Transverse colon (tissue), 4 donors: ENCODE measurements around the gene WDR27. TPM values are rescaled to one million over a fixed set of nuclear protein-coding genes. Genes with fewer than 3 reads are reported as not detected.

Experiments used
- DNase-seq: peaks from one replicate; pipeline ENCODE4 v3.0.0-alpha.2; 2019
- H3K27ac ChIP-seq, 4 donors: fragments of 200-600 bp; sonication (generic); 2 replicates each; pipeline ENCODE4 v1.5.1; 2016 to 2018; ENCODE audit warnings: inconsistent platforms in 4 of 4
- H3K27me3 ChIP-seq: fragments of 200-600 bp; sonication (generic); 2 replicates; pipeline ENCODE4 v1.5.1; 2017; ENCODE audit warnings: inconsistent platforms
- H3K36me3 ChIP-seq, 4 donors: fragments of 200-600 bp; sonication (generic); 2 replicates each; pipeline ENCODE4 v1.5.1; 2017 to 2019; ENCODE audit warnings: inconsistent platforms in 4 of 4
- H3K4me1 ChIP-seq, 4 donors: fragments of 200-600 bp; sonication (generic); 2 replicates each; pipeline ENCODE4 v1.5.1; 2017 to 2020; ENCODE audit warnings: inconsistent platforms in 4 of 4
- H3K4me3 ChIP-seq, 4 donors: fragments of 200-600 bp; sonication (generic); 1 replicate in 1 of 4; 2 replicates in 3 of 4; pipeline versions ENCODE4 v1.5.1 to v1.6.1; 2017 to 2019; ENCODE audit warnings: inconsistent platforms in 4 of 4
- H3K9me3 ChIP-seq, 2 donors: fragments of 200-600 bp; sonication (generic); 2 replicates each; pipeline ENCODE4 v1.5.1; 2017 to 2019; ENCODE audit warnings: inconsistent platforms in 2 of 2
- EP300 ChIP-seq: sonication (generic); formaldehyde crosslinking; IDR thresholded peaks from one replicate; pipeline ENCODE4 v1.6.1; 2017; ENCODE audit warnings: antibody characterized with exemption, low read depth
- POLR2A ChIP-seq: fragments of 450-650 bp; IDR thresholded peaks from one replicate; pipeline ENCODE4 v1.6.1; 2016; ENCODE audit warnings: antibody characterized with exemption, mild to moderate bottlenecking, moderate library complexity
- POLR2AphosphoS5 ChIP-seq, 3 donors: sonication (generic); formaldehyde crosslinking; IDR thresholded peaks; one replicate each; pipeline ENCODE4 v1.6.1; 2016; ENCODE audit warnings: antibody characterized with exemption in 3 of 3
- WGBS, 2 donors: methylation state at CpG; one replicate each; pipeline ENCODE4 v1.1.5; 2018; ENCODE audit warnings: low coverage in 1 of 2; 5-methylcytosine and 5-hydroxymethylcytosine counted together
- in situ Hi-C, 4 donors: fragments of 200-750 bp; cut with MboI; loops; one replicate each; pipeline versions ENCODE4 v1.15.0 to v1.15.1; 2017; ENCODE audit warnings: low sequenced_read_pairs in 3 of 4, low pct_ligation_motif_present in 1 of 4, low pct_unique_long_range_greater_than_20kb in 1 of 4
- intact Hi-C: fragments of 100-400 bp; cut with DNase I; formaldehyde crosslinking; loops from one replicate; pipeline ENCODE4 v1.15.1; 2023; ENCODE audit warnings: low total_unique reads
- total RNA-seq, 4 donors: library from RNA; depleted of rRNA; stranded (reverse); fragments of >200 nt; gene quantifications; one replicate each; pipeline ENCODE4 v1.1.0, GENCODE V29; 2016
- TF ChIP-seq, protein P1 (sequence below), 5 experiments: fragments of 200-600 bp in 3 of 5; fragments of 450-650 bp in 2 of 5; sonication (generic) in 3 of 5; IDR thresholded peaks; 1 replicate in 2 of 5; 2 replicates in 3 of 5; pipeline ENCODE4 v1.5.1; 2016 to 2017; ENCODE audit warnings: antibody characterized with exemption in 5 of 5, inconsistent platforms in 3 of 5, mild to moderate bottlenecking in 2 of 5, moderate library complexity in 1 of 5

WDR27 gene
- total RNA-seq, 4 donors from 2014 or later: 44.9 to 75.0 (median 57.0) TPM

DNA sequence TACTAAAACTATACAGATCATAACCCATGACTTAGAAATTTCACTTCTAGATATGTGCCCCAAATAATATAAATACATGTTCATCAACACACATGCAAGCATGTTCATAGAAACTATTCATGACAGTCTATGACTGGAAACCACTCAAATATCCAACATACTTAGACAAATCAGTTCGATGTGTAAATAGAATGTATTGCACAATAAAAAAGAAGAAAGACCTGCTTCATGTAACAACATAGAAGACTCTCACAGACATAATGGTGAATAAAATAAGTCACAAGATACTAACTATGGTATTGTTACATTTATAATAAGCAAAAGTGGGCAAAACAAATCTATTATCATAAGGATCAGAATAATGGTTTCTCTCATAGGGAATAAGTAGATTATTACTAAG lies 284.7 kb downstream of the WDR27 start:
- H3K4me1 ChIP-seq: no peaks in the 10 kb centered on the region
- in situ Hi-C loops: no loop called here
- intact Hi-C loops: no loop called here
- H3K27ac ChIP-seq: no peak overlapping the region
- no peaks in the 10 kb centered on the region for H3K36me3 ChIP-seq
- TF ChIP-seq POLR2A (no peak), POLR2AphosphoS5 (IDR thresholded peaks at IDR 0.05) (no peak), EP300 (no peak)
- TF ChIP-seq, protein P1, sequence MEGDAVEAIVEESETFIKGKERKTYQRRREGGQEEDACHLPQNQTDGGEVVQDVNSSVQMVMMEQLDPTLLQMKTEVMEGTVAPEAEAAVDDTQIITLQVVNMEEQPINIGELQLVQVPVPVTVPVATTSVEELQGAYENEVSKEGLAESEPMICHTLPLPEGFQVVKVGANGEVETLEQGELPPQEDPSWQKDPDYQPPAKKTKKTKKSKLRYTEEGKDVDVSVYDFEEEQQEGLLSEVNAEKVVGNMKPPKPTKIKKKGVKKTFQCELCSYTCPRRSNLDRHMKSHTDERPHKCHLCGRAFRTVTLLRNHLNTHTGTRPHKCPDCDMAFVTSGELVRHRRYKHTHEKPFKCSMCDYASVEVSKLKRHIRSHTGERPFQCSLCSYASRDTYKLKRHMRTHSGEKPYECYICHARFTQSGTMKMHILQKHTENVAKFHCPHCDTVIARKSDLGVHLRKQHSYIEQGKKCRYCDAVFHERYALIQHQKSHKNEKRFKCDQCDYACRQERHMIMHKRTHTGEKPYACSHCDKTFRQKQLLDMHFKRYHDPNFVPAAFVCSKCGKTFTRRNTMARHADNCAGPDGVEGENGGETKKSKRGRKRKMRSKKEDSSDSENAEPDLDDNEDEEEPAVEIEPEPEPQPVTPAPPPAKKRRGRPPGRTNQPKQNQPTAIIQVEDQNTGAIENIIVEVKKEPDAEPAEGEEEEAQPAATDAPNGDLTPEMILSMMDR (IDR thresholded peaks at IDR 0.05): no peak
- DNase-seq: no peak
- H3K27me3 ChIP-seq: no peaks in the 10 kb centered on the region
- 77 to 85% methylated on average over 1 of the region's 1 CpG for WGBS, 2 donors
- H3K9me3 ChIP-seq: peaks cover 15 to 16% of the 10 kb centered on the region in 2 donors
- H3K4me3 ChIP-seq: no peak overlapping the region

DNA sequence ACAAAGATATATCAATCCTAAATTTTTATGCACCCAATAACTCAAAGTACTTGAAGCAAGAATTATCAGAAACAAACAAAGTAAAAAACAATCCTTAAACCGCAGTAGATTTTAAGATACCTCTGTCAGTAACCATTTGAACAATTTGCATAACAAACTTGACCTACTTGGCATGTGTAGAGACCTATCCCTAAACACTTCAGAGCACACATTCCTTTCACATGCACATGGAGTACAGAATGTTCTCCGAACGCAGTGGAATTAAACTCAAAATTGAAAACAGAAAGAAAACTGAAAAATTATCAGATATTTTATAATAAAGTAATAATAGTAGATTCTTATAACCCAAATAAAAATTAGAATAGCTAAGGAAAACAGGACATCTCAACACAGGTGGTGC lies 285.6 kb downstream of the WDR27 start:
- WGBS, 2 donors: 76 to 87% methylated on average over 3 of the region's 3 CpGs
- H3K27ac ChIP-seq: no peak overlapping the region

DNA sequence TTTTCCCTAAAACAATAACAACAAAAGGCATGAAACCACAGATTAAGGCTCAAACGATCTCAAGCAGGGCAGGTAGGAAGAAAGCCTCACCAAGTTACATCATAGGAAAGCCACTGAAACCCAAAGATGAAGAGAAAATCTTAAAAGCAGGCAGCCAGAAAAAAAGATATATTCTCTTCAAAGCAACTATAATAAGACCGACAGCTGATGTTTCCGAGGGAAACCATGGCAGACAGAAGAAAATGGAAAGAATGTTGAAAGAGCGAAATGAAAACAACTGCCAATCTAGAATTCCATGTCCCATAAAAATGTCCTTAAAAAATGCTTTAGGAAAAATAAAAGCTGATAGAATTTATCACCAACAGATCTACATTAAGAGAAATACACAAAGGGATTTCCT lies 286.6 kb downstream of the WDR27 start:
- no peak for DNase-seq
- Histone ChIP-seq H3K9me3 (peaks cover 15 to 16% of the 10 kb centered on the region in 2 donors), H3K27me3 (no peaks in the 10 kb centered on the region), H3K36me3 (no peaks in the 10 kb centered on the region), H3K4me3 (no peak overlapping the region), H3K4me1 (no peaks in the 10 kb centered on the region), H3K27ac (no peak overlapping the region)
- intact Hi-C loops: no loop called here
- in situ Hi-C loops: no loop called here
- no peak for TF ChIP-seq POLR2A
- TF ChIP-seq, protein P1 (IDR thresholded peaks at IDR 0.05): no peak
- no peak for TF ChIP-seq POLR2AphosphoS5 (IDR thresholded peaks at IDR 0.05)
- TF ChIP-seq EP300: no peak
- 85 to 95% methylated on average over 4 of the region's 4 CpGs for WGBS, 2 donors

More for the DNA sequence above, 285.6 kb downstream of the WDR27 start:
- Histone ChIP-seq H3K9me3 (peaks cover 15 to 16% of the 10 kb centered on the region in 2 donors), H3K4me1 (no peaks in the 10 kb centered on the region), H3K4me3 (no peak overlapping the region), H3K36me3 (no peaks in the 10 kb centered on the region), H3K27me3 (no peaks in the 10 kb centered on the region)
- DNase-seq: no peak
- intact Hi-C loops (no loop called here), in situ Hi-C loops (no loop called here)
- TF ChIP-seq, protein P1 (IDR thresholded peaks at IDR 0.05): no peak
- TF ChIP-seq POLR2A (no peak), EP300 (no peak), POLR2AphosphoS5 (IDR thresholded peaks at IDR 0.05) (no peak)

DNA sequence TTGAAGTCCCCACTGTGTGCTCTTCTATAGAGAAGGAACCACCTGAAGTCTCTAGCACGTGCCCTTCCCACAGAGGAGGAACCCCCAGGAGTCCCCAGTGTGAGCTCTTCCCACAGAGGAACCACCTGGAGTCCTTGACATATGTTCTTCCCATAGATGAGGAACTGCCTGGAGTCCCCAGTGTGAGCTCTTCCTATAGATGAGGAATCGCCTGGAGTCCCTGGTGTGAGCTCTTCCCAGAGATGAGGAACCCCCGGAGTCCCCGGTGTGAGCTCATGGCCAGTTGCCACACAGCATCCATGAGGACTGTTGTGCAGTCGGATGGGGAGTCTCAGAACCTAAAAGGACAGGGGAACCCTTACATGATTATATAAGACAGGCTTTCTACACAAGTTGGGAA lies 290.1 kb downstream of the WDR27 start:
- WGBS, 2 donors: 71% methylated on average over 5 of the region's 5 CpGs; no CpG with 5 or more reads in 1 of the 2 donors
- no peak for DNase-seq
- TF ChIP-seq EP300: no peak
- TF ChIP-seq POLR2A: no peak
- TF ChIP-seq, protein P1 (IDR thresholded peaks at IDR 0.05): no peak
- no peak for TF ChIP-seq POLR2AphosphoS5 (IDR thresholded peaks at IDR 0.05)
- Histone ChIP-seq H3K27me3 (no peaks in the 10 kb centered on the region), H3K4me3 (no peak overlapping the region), H3K27ac (no peak overlapping the region), H3K4me1 (no peaks in the 10 kb centered on the region), H3K36me3 (no peaks in the 10 kb centered on the region), H3K9me3 (peaks cover 15 to 16% of the 10 kb centered on the region in 2 donors)
- in situ Hi-C loops: no loop called here
- intact Hi-C loops: no loop called here
